ENCODE data around the gene CEP170B. TPM values are rescaled to one million over a fixed set of nuclear protein-coding genes. Genes with fewer than 3 reads are reported as not detected.

CEP170B gene
- total RNA-seq, 2 donors from 2014 or later = 29.1 to 81.2 TPM

Other genes with a start within 250 kb of the CEP170B start
- gene INF2, start 175.7 kb upstream of the CEP170B start, total RNA-seq = 100 to 1,000 TPM in 1 of 2 donors, 10 to 100 TPM in 1; 50.1 to 210 TPM
- gene ADSS1, start 141.0 kb upstream of the CEP170B start, total RNA-seq = 10 to 100 TPM; 18.3 to 44.4 TPM
- 100 to 1,000 TPM; 249 to 514 TPM for gene SIVA1, start 112.1 kb upstream of the CEP170B start, total RNA-seq
- gene AKT1, start 69.5 kb upstream of the CEP170B start, total RNA-seq = 100 to 1,000 TPM; 154 to 200 TPM
- gene ZBTB42, start 64.2 kb upstream of the CEP170B start, total RNA-seq = 10 to 100 TPM; 28.4 to 40.9 TPM
- 1 to 10 TPM; 1.2 to 5.4 TPM for gene PLD4, start 59.6 kb downstream of the CEP170B start, total RNA-seq
- gene AHNAK2, start 113.1 kb downstream of the CEP170B start, total RNA-seq = 10 to 100 TPM; 18.3 to 27.2 TPM
- gene CLBA1, start 120.5 kb downstream of the CEP170B start, total RNA-seq = 10 to 100 TPM; 15.2 to 19.3 TPM
- gene CDCA4, start 155.8 kb downstream of the CEP170B start, total RNA-seq = 10 to 100 TPM; 12.3 to 17.6 TPM
- 1 to 10 TPM in 1 of 2 donors, under 1 TPM in 1; 0.68 to 1.4 TPM for gene GPR132, start 200.2 kb downstream of the CEP170B start, total RNA-seq

Measured in prostate gland (tissue), 2 donors.